GM18498 (cell line): ENCODE measurements around the gene PTPRS.

ENCODE experiments used
- ATAC-seq: cut with Tn5 transposase; IDR thresholded peaks from one replicate; pipeline ENCODE4 v1.9.1; 2021; ENCODE audit warnings: mild to moderate bottlenecking, moderate library complexity; ENCODE audit not compliant: unreplicated experiment

The PTPRS gene

DNA sequence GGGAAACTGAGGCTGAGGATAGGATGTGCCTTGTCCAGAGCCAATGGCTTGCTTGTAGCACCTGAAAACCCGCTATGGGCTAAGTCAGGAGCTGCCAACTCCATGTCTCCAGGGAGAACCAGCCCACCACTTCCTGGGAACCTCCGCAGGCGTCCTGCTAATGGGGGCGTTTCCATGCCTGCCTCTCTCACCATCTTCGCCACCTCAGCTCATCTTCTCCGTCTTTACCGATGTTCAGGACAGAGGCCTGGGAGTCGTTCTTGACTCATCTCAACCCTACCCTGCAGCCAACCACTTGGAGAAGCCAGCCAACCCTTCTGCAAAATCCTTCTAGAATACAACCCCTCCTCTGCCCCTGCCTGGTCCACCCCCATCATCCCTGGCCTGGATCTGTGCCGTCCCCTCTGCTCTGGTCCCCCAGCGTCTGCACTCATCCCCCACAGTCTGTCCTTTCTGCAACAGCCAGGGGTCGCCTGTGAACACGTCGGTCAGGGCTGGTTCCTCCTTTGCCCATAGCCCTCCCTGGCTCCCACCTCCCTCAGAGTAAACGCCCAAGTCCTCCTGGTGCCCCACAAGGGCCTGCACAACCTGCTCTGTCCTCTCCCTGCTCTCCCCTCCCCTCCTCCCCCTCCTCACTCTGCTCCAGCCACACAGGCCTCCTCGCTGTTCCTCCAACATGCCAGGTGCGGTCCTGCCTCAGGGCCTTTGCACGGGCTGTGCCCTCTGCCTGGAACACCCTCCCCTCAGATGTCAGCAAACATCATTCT lies 31.0 kb downstream of the PTPRS start:
- ATAC-seq: no peak

GRCh38 chr19:5308451-5309437 lies 31.9 kb downstream of the PTPRS start:
- no peak for ATAC-seq

GRCh38 chr19:5307655-5308054 lies 33.0 kb downstream of the PTPRS start:
- no peak for ATAC-seq

DNA sequence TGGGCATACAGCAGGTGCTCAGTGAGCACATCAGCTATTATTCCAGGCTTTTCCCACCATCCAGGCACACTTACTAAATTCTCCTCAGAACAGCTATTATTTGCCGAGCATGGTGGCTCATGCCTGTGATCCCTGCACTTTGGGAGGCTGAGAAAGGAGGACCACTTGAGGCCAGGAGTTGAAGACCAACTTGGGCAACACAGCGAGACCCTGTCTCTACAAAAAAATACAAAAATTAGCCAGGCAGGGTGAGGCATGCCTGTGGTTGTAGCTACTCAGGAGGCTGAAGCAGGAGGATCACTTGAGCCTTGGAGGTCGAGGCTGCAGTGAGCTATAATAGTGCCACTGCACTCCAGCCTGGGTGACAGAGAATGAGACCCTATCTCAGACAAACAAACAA lies 35.4 kb downstream of the PTPRS start:
- no peak for ATAC-seq

- ATAC-seq: no peak
Measured at GRCh38 chr19:5304486-5304885, 36.1 kb downstream of the PTPRS start.

- no peak for ATAC-seq
Measured at GRCh38 chr19:5303208-5303607, 37.4 kb downstream of the PTPRS start.

GRCh38 chr19:5302396-5302795 lies 38.2 kb downstream of the PTPRS start:
- no peak for ATAC-seq

DNA sequence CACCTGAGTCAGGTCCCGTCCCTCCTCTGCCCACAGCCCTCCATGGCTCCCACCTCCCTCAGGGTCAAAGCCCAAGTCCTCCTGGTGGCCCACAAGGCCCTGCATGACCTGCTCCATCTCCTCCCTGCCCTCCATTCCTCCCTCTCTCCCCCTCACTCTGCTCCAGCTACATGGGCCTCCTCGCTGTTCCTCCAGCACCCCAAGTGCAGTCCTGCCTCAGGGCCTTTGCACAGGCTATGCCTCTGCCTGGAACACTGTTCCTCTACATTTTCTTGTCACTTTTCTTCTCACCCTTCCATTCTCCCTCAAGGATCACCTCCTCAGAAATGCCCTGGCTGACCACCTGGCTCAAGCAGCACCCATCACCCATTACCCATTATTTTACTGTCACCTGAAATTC lies 41.5 kb downstream of the PTPRS start:
- ATAC-seq: no peak

GRCh38 chr19:5298471-5298901 lies 42.1 kb downstream of the PTPRS start:
- ATAC-seq: no peak

DNA sequence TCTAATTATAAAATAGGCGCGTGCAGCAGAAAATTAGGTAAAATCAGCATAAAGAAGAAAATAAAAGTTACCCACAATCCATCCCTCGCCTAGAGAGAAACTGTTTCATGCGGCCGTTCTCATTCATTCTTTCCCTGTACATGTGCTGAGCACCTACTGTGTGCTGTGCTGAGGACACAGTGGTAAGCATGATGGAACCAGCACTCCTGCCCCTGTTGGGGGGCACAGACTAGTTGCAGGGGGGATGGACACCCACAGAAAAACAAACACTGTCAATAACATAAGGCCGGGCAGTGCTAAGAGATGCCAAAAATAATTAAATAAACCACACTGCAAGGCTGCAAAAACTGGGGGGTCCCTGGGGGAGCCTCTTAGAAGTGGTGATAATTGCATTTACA lies 43.3 kb downstream of the PTPRS start:
- no peak for ATAC-seq

- no peak for ATAC-seq
Measured at GRCh38 chr19:5296457-5297271, 43.9 kb downstream of the PTPRS start.

DNA sequence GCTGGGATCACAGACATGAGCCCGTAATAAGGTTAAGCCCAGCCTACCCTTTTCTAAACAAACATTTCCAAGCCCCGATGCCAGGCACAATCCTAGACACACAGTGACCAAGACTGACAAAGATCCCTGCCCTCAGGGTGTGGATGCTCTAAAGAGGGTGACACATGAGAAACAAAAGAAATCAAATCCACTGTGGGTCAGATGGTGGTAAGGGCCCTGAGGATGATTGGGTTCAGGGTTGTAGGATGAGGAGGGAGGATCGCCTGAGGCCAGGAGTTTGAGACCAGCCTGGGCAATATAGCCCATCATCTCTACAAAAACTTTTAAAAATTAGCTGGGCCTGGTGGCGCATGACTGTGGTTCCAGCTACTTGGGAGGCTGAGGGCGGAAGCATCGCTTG lies 44.6 kb downstream of the PTPRS start:
- no peak for ATAC-seq

DNA sequence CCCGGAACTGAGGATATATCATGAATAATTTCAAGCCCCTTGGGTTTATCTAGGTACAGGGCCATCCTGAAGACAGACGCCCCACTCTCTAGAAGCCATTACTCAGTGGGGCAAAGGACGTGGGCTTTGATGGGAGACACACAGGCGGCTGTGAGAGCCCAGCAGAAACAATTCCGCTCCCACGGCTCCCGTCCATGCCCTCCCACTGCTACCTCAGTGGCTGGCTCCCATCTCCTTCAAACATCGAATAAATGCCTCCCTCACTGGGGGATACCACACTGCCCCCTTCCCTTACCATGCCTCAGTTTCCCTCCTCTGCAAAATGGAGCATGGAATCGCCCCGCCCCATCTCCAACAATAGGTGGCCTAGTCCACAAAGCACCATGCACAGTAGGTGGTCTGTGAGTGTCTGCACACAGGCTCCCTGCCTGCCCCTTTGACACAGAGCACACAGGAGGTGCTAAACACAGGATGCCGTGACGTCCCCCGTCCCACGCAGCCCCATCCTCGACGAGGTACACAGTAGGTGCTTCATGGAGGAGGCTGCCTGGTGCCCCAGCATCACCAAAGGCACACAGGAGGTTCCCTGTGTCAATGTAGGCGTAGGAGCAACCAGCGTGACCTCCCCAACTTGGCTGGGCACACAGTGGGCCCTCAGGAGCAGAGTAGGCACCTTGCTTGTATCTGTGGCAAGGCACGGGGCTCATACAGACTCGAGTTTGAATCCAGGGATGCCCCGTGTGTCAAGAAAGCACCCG lies 46.0 kb downstream of the PTPRS start:
- ATAC-seq: no peak

- ATAC-seq: no peak
Measured at GRCh38 chr19:5293612-5294378, 46.8 kb downstream of the PTPRS start.

DNA sequence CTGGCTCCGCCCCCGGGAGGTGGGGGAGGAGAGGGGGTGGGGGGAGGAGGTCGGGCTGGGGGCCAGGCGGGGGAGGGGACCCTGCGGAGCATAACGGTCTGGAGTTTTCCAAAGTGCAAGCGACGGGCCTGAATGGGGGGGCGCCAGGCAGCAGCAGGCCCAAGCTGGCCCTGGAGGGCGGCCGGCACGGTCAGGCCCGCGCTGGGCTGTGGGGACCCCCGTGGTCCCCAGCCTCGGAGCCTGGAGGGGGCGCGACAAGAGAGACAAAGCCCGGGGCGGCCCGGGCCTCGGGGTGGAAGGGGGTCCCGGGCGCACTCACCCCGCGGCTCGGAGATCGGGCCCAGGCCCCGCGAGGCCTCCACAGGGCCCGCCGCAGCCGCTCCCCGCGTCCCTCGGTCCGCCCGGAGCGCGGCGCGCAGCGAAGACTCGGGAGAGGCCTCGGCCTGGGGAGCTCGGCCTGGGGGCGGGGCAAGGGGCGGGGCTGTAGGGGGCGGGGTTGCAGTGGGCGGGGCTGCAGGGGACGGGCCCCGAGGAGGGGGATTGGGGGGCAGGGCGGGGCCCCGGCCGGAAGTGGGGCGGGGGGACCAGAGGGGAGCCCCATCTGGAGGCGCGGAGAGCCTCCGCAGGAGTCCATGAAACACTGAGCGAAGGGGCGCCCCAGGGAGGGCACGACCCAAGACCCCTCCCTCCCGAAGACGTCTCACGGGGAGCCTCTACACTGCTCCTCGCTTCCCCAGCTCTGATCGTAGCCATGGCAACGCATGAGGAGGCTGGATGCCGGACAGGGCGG lies 47.6 kb downstream of the PTPRS start:
- ATAC-seq: no peak

DNA sequence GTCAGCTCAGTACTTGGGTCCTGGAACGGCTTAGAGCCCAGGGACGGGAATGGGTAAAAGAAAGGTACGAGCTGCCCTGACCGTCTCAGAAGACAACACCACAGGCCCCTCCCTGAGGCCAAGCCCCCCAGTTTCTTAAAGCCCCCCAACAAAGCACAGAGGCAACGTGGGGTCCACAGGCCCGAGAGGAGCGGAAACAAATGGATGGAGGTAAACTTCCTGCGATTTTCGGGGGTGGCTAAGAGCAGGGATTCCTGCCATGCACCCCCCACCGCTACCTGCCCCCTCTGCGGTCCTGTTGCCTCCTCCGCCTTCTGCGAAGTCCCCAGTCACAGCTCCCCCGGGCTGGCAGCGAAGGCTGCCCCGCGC lies 48.2 kb downstream of the PTPRS start:
- no peak for ATAC-seq

- no peak for ATAC-seq
Measured at GRCh38 chr19:5291588-5292193, 48.9 kb downstream of the PTPRS start.
